Measurements from ENCODE around the gene CDH13.

The CDH13 gene

GRCh38 chr16:83002351-83003334 lies 375.9 kb downstream of the CDH13 start:
- DNase-seq (ENCODE audit: low read depth), result no peak

- DNase-seq (ENCODE audit: low read depth), result no peak
These were observed 378.3 kb downstream of the CDH13 start for GRCh38 chr16:83004868-83005652.

- no peak for DNase-seq (ENCODE audit: low read depth)
These were observed 378.9 kb downstream of the CDH13 start for GRCh38 chr16:83005653-83006160.

GRCh38 chr16:83010776-83011720 lies 384.3 kb downstream of the CDH13 start:
- DNase-seq (ENCODE audit: low read depth), result no peak

DNA sequence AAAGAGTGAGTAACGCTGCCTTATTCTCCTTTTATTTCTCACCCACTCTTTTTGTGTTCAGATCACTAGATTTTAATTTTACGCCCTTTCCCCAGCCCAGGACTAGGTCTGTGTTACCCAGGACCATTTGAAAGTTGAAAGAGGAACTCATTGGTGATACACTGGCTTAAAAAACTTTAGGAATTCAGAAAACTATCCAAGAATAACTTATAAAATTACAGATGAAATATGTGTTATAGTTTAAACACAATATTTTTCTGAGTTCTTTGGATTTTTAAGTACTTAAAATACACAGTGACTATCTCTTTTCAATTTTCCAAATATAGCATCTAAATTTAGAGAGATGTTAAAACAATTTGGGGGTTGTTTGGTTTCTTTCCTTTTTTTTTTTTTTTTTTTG lies 385.2 kb downstream of the CDH13 start:
- no peak for DNase-seq (ENCODE audit: low read depth)

DNA sequence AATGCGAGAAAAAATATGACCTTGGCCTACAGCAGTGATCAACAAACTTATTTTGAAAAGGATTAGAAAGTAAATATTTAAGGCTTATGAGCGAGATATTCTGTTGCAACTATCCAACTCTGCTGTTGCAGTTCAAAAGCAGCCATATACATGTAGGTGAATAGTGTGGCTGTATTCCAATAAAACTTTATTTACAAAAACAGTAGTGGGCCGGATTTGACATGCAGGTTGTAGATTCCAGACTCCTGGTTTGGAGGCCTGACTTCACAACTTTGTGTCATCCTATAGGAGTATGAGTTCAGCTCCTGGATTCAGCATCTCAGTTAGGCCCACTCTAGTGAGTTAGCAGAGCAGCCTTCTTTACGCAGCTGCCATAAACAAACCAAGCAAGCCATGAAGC lies 386.3 kb downstream of the CDH13 start:
- DNase-seq (ENCODE audit: low read depth), result no peak

- no peak for DNase-seq (ENCODE audit: low read depth)
These were observed 393.2 kb downstream of the CDH13 start for GRCh38 chr16:83019963-83020362.

DNA sequence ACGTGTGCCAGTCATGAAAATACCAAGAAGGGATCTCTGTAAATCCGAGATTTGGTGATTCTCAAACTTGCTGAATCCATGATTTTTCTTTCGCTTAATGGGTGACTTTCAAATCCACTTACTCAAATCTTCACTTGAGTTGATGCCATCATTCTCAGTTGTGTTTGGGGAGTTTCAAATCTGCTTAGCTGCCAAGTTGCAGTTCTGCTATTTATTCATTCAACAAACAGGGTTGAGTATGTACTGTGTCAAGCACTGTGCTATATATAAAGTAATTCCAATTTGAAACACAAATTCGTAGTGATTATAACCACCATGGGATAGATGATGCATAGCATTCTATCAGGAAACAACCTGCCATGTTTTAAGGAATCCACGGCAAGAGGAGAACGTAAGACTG lies 394.3 kb downstream of the CDH13 start:
- no peak for DNase-seq (ENCODE audit: low read depth)

DNA sequence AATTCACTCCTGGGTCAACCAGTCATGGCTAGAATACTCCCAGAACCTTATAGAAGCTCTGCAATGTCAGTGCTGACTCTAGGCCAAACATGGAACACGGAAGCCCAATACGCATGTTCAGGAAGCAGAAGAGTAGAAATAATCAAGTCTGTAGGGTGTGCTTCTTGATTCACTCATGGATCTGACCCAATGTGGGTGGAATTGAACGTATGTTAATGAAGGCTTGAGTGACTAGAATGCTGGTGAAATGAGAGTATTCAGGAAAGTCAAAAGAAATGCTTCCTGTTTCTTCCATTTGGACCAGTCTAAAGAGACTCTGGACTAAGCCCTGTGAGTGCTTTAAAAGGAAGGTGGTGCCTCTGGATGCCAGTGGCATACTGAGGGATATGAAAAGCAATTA lies 395.0 kb downstream of the CDH13 start:
- DNase-seq (ENCODE audit: low read depth), result no peak

DNA sequence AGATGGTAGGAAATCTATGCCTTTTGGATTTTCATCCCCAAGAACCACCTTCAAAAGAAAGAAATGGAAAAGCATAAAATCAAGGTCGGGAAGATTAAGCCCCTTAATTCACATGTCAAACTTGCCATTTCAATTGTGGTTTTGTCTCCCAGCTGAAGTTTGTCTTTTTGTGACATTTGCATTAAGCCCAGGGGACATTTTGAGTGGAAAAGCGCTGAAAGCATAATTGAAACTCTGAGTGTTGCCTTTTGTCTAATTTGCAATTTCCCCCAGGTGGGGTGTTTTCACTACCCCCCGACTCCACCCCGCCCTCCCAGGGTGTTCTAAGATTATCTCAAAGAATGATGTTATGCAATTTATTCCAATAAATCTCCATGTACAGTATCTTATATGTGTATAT lies 396.2 kb downstream of the CDH13 start:
- no peak for DNase-seq (ENCODE audit: low read depth)

DNA sequence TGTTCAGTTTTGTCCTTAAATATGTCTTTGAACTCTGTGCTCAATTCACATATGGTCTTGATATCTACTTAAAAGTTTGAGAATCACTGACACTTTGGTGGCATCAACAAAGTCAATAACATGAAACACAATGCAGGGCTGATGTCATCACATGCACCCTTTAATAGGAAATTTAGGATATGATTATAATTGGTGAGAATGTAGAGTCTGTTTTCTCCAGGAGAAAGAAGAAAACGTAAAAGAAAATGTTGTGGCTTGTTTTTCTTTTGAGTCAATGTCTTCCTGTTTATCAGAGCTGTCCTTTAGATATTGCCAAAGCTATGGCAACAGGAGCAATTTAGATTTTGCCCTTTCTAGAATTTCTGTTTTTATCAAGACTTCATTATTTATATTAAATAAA lies 396.9 kb downstream of the CDH13 start:
- DNase-seq (ENCODE audit: low read depth), result no peak

DNA sequence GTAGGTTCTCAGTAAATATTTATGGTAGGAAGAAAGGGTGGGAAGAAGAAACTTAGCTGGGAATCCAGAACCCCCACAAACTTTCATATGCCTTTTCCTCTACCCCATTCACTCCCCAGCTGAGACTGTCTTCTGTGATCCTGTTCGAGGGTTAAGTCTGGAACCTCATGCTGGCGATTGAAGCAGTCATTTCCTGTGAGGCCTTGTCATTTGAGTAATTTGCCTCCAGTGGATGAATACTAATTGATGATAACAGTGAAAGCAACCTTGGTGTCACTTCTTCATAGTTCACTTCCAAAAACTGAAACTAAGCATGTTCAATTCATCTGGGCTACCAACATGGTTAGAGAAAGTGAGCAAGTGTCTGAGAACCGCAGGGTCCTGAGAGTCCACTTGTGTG lies 401.2 kb downstream of the CDH13 start:
- no peak for DNase-seq (ENCODE audit: low read depth)

DNA sequence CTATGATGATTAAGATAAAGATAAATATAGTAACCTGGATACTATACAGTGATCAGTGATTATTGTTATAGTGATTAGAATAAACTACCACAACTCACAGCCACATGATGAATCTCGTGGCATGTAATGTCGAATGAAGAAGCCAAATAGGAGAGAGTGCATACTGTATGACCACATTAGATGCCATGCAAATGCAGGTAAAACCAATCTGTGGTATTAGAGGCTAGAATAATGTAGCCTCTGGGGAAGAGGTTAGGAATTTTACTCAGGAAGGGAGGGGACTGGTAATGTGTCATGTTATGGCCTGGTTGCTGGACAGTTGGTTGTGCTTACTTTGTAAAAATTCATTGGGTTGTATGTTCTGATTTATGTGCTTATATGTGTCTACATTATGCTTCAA lies 402.7 kb downstream of the CDH13 start:
- no peak for DNase-seq (ENCODE audit: low read depth)

- DNase-seq (ENCODE audit: low read depth), result no peak
These were observed 404.8 kb downstream of the CDH13 start for GRCh38 chr16:83031524-83031923.

GRCh38 chr16:83037102-83037501 lies 410.3 kb downstream of the CDH13 start:
- DNase-seq (ENCODE audit: low read depth), result no peak

GRCh38 chr16:83037884-83038283 lies 411.1 kb downstream of the CDH13 start:
- no peak for DNase-seq (ENCODE audit: low read depth)

- DNase-seq (ENCODE audit: low read depth), result no peak
These were observed 413.4 kb downstream of the CDH13 start for GRCh38 chr16:83040174-83040573.

- DNase-seq (ENCODE audit: low read depth), result no peak
These were observed 417.8 kb downstream of the CDH13 start for GRCh38 chr16:83044589-83044988.

DNA sequence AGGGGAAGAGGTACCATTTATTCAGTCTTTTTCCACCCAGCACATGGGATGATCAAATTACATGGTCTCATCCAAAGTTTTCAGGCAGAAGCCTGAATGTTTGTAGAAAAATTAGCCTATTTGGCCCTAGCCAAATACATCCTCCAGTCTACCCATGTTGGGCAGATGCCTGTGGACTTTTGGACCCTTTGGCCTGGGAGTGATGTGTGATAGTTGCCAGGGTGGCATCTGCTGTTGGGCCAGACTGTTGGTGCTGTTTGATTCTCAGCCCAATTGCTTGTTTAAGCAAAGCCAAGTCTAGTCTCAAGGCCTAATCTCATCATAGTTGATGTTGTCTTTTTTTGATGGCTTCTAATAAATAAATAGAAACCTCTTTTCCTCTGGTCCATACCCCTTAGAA lies 419.0 kb downstream of the CDH13 start:
- DNase-seq (ENCODE audit: low read depth), result no peak

DNA sequence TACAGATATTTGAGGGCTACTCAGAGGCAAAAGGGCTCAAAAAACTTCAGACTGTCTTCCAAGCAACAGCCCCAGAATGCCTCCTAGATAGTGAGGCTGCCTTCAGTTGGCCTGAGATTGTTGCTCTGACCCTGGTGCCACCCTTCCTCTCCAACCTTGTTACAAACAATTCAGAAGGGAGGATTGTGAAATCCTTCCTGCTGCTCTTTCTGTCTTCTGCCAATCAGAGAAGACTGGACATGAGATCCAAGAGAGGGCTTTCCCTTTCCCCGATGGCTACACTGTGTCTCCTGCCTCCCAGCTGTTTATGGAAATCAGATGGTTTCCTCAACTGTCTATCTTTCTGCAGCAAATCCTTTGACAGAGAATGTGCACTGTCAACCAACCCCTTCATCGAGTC lies 419.9 kb downstream of the CDH13 start:
- no peak for DNase-seq (ENCODE audit: low read depth)

GRCh38 chr16:83051451-83051850 lies 424.7 kb downstream of the CDH13 start:
- DNase-seq (ENCODE audit: low read depth), result no peak

DNA sequence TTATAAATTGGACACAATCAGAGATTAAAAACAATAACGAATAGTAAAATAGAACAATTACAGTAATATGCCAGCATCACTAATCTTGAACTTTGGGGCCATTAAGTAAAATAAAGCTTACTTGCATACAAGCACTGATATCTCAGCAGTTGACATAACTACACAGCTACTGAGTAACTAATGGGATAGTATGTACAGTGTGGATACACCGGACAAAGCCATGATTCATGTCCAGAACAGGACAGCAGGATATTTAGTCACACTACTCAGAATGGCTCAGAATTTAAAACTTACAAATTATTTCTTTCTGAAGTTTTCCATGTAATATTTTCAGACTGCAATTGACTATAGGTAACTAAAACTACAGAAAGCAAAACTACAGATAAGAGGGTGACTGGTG lies 427.5 kb downstream of the CDH13 start:
- no peak for DNase-seq (ENCODE audit: low read depth)

Data from activated T-cell treated with anti-CD3 and anti-CD28 coated beads for 24 hours (primary cell).